HG02884 (cell line): ENCODE results near the gene BRWD1.

Experiments used
- ATAC-seq: cut with Tn5 transposase; IDR thresholded peaks from one replicate; pipeline ENCODE4 v1.9.1; 2021; ENCODE audit warnings: mild to moderate bottlenecking, moderate library complexity; ENCODE audit not compliant: unreplicated experiment

BRWD1 gene

DNA sequence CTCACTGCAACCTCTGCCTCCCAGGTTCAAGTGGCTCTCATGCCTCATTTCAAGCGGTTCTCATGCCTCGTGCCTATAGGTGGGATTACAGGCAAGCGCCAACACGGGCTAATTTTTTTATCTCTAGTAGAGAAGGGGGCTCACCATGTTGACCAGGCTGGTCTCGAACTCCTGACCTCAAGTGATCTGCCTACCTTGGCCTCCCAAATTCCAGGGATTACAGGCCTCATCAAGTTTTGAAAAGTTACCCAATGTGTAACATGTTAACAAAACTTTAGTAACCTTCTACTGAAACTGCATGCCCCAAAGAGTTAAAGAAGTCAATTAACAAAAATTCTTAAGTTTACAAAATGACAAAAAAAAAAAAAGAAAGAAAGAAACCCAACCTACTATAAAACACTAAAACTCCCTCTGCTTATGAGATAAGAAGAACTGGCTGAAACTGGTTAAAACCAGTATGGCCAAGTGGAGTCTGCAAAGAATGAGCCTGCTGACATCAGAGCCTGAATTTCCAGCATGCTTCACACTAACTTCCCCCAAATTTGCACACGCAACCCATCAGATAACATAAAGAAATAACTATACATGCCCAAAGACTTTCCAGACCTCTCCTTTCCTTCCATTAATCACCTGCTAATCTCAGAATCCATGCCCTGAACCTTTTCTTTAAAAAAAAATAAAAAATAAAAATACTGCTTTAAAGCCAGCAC is 104.7 kb downstream of the BRWD1 start:
- ATAC-seq = no peak

DNA sequence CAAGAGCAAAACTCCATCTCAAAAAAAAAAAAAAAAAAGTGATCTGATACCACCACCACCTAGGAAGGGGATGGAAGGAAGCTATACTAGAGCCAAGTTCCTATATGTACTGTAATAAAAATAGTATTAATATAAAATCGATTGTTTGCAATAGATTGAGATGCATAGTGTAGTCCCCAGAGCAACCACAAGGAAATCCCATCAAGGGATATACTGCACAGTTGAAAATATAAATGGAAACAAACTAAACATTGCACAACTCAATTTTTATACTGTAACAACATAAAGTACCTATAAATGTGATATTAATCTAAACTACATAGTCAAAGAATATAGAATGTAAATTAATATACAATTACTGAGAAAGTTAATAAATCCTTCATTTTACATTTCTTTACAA is 109.3 kb downstream of the BRWD1 start:
- ATAC-seq = no peak

DNA sequence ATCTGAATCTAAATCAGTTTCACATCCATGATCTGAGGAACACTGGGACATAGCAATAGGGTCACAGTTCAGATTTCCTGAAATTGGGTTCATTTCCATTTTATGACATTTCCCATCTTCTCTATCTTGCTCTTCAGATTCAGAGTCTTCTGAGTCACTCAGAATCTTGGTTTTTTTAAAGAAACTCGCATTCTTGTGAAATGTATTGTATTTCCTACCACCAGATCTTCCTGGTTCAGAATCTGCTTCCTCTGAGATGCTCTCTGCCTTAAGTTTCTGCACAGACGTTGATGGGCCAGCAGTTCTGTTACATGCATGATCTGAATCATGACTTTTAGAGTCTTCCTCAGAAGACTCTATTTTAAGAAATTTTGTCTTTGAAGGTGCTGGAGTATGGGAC is 114.6 kb downstream of the BRWD1 start:
- ATAC-seq = no peak

DNA sequence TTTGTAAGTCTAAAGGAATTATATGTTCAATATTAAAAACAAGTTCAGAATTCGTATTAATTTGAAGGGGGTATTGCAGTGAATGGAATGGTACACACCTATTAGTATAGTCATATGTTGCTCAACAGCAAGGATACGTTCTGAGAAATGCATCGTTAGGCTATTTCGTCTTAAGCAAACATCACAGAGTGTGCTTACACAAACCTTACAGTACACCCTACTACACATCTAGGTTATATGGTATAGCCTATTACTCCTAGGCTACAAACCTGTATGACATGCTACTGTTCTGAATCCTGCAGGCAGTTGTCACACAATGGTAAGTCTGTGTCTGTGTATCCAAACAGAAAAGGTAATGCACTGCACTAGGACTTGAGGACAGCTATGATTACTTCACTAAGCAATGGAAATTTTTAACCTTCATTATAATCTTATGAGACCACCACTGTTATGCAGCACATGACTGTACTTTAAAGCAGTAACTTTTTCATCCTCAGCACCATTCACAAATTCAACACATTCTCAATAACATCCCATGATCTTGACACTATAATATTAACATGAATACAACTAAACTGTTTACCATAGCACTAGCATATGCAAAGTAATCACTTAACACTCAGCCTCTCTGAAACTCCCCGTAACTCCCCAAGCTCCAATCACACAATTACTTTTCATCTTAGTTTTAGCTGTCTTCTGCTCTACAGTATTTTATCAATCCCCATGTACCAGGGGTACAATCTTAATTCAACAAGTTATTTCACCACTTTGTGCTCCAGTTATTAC is 115.8 kb downstream of the BRWD1 start:
- ATAC-seq = no peak

DNA sequence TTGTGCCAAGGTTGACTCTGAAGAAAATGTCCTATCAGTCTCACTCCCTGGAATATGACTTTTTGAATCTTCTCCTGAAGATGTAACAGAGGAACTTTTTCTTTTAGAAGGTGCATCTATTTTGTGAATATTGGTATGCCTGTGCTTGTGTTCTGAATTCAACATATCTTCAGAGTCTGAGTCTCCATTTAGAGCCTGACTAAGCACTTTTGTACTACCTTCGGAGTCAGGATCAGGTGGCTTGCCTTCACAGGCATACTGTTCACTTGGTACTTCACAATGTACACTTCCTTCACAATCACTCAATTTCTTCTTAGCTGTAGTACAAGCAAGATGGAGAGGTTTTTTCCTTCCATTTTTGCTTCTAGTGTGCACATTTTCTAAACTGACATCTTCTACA is 116.6 kb downstream of the BRWD1 start:
- no peak for ATAC-seq

DNA sequence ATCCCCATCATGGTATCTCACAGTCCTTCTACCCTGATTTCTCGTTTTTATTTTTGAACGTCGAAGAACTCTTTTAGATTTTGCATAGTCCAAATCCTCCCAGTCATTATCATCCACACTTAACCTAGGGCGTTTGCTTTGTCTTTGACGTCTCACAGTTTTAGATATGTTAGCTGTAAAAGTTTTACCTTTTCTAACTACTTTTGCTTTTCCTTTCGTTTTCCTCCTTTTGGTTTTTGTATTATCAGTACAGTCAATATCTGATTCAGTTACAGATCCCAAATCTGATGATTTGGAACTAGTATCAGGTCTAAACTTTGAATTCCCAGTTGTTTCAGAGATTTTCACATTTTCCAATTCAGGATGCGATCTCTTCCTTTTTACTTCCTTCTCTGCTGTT is 117.1 kb downstream of the BRWD1 start:
- ATAC-seq = no peak

DNA sequence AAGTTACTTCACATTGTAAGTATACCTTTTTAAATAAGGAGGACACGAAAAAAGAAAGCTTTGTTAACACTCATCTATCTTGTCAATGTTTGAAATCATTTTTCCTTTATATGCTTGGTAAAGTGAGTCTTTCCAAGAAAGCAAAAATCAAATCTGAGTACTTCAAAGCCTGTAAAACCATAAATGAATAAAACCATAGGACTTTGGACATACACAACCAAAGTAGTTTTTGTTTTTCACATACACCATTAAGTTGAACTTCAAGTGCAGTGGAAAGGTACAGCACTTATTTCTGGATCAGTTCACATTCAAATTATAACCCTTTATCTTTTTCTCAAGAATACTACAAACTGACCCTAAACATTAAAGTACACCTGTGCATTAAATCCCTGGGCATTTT is 120.1 kb downstream of the BRWD1 start:
- ATAC-seq = no peak

DNA sequence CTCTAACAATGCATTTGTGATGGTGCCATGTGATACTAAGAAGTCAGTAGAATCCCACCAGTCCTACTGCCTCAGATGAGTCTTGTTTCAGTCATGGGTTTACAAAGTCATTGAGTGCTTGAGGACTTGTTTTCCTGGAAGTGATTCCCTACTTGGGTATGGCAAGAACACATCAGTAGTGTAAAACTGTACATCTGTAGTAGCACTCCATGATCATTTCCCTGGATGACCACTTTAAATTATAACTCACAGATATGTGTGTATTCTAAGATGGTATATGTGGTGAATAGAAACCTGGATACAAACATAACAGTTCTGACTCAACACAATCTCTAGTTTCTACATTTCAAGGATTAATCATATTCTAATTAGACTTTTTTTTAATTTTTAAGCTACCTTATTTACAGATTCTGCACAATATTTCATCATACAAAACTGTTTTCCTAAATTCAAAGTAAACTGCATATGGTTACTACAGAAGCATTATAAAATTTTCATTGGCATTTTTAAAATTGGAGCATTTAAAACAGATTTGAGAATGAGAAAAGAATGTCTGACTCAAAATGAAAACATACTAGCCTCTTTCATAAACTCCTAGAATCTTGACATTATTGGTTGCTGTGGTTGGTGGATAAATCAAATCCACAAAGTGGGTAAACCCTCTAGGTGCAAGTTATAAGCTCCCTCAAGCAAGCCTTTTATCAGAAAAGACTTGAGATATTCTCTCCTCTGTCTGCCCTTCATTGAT is 123.4 kb downstream of the BRWD1 start:
- ATAC-seq = no peak

DNA sequence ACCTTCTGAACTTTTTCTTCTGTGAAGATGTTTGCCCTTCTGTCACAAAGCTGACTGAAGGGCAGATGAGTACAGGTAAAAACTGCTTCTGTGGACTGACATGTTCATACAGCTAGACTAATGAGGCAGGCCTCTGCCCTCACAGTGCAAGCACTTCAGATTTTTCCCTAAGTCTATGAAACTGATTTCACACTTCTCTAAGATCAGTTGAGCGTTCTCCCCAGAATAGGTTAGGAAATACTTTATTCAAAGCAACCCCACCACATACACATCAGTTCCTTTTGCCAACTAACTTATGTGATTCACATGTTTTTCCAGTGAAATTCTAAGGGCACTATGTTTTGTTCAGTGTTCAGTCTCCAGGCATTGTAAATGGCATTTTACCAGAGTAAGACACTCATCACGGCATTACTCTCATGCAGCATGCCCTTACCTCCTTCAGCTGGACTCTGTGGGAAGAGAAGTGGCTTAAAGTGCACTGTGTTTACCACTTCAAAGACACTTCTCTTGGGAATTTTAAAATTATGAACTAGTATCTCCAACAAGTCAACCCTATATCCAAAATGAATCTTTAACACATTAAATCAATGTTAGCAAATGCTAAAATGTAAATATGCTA is 124.8 kb downstream of the BRWD1 start:
- no peak for ATAC-seq

DNA sequence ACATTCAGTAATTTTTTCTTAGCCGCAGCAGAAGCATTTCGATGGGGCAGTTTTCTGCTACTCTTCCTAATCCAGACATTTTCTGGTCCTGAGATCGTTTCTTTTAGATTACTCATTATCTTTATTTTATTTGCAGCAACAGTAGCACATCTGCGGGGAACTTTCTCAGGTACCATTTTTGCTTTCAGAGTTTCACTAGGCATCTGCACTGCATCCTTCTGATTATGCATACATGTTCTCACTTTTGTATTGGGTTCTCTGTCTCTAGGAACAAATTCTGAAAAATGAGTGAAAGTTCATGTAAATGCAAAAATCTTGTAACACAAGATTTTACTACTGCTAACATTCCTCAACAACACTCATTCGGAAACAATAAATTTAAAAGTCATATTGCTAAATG is 126.3 kb downstream of the BRWD1 start:
- no peak for ATAC-seq

DNA sequence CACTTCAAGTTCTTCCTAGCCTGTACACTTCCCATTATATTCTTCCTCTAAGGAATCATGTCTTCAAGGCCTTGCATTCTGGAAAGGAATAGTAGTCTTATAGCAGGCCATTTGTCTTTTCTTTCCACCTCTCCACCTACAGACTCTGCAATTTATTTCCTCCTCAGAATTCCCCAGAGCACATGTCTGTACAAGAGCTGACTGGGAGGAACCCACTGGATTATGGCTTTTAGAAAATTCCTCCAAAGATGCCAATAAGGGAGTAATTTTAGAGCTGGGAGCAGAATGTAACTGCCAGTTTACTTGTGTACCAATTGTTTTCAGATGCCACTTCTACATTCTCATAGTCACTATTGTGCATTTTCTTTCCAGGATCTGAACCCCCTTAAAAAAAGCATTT is 126.8 kb downstream of the BRWD1 start:
- ATAC-seq = no peak

DNA sequence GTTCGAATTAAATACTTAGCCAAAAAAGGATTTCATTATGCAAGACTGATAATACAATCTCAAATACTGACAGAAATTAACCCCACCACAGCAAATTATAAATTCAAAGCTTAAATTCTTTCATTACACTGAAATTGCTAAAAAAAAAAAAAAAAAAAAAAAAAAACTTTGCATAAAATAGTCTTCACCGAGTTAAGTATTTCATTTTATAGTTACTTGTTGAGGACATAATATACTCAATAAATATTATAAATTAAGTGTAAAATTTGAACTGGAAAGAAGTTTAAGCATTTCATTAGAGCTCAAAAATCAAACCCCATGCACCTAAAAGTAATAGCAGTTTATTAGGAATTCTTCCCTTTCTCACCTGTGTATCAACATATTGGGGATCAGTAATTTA is 128.3 kb downstream of the BRWD1 start:
- ATAC-seq = no peak

DNA sequence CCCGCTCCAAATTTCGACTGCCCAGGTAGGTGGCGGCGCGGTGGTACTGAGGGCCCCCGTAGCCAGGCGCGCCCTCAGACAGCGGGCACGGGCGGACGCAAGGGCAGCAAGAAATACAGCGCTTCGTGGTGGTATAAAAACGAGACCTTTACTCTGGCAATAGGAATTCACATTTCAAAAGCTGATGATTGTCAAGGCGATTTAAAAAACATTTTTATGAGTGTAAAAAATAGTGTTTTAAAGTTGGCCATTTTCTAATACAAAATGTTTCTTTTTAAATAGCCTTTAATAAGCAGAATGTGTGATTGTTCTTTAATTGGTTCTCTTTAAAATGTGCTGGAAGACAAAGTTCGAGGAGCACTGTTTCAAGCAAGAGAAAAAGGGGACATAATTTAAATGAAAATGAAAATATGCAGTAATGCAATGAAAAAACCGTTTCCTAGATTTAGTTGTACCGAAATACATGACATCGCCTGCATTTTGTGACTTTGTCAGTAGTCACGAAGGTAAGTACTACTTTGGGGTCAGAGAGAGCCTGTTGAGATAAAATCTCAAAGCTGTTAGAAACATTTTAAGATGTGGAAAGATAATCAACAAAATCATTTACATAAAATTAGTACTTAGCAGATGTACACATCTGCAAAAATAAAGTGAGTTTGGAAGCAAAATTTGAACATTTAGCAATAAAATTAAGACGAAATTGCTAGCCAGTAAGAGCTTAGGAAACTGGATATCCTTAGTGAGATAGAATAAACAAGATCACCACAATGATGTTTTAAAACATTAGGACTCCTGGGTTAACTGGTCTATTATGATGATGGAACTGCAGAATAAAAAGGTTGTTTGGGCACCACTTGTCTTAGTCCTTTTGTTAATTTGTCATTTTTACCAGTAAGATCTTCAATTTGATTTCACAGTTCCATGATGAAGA is 129.1 kb downstream of the BRWD1 start:
- ATAC-seq = no peak

DNA sequence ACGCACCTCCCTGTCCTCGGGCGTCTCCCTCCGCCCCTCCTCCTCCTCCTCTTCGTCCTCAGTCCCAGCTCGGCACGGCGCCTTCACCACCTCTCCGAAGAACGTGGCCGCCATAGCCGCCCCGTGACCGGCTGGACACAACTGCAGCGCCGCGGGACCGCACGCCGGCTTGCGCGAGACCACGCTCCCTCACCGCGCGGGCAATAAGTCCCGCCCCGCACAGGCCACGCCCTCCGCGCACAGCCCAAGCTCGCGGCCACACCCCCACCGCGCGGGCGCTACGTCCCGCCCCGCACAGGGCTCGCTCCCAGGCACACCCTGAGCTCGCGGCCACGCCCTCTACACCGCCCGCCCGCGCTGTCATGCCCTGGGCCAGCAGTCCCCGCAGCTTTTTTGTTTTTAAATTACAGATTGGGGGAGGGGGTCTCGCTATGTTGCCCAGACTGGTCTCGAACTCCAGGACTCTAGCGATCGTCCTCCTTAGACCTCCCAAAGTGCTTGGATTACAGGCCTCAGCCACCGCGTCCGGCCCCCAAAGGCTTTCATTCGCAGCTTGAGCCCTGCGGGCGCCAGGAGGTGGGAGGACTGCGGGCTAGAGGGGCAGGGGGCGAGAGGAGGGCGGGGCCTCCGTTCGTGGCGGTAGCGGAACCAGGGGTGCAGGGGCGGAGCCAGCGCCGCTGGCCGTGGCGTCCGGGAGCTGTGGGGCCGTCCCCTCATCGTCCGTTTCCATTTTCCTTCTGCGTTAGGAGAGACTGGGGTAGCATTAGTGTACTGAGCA is 130.0 kb downstream of the BRWD1 start, which contains the start of gene PSMG1:
PSMG1 (minus strand) TSS at position 180 of the 778 bp plus-strand sequence; CDS start at position 114, 66 bp downstream.
- peak; percentile 78 for ATAC-seq

DNA sequence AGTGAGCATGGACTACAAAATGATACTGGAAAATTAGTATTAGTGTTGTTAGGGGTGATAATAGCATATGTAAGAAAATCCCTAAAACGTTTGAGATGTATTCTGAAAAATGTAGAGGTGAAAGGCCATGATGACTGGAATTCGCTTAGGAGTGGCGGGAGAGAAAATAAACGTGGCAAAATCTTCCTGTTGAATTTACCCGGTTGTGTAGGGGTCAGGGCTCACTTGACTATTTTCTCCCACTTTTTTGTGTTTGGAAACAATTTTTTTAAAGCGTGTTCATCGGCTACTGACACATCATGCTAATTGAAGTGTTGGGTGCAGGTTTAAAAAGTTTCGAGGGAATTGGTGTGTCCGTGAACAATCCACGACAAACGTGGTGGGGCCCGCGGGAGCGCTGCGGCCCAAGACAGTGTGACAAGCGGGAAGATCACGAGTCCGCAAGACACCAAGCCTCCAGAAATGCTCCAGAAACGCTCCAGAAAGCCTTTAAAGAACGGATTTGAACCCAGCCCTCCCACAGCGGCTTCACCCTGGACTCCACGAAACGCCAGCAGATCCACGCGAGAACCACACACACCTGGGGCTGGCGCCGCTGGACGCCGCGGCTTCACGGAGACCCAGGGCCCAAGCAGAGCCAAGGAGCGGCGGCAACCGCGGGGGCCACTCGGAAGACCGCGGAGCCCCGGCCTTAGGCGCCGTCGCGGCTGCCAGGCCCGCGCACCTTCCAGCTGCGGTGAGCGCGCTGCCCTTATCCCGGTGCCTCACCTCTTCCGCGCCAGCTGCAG is 130.8 kb downstream of the BRWD1 start:
- peak; percentile 33 for ATAC-seq

DNA sequence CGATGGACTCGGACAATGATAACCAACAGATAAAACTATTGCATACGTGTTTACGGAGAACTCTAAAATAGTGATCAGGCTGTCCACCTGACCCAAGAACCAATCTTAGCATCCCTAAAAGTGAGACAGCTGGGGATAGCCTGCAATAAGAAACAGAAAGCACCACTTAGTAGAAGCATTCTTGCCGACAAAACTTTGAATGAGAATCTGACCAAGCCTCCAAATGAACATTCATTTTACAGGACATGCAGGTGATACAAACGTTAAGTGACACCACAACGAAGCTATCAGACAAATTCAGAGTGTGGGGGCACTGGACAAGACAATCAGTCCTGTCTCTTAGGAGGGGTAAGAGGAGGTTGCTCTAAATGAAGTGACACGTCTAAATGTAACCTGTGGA is 131.4 kb downstream of the BRWD1 start:
- no peak for ATAC-seq

DNA sequence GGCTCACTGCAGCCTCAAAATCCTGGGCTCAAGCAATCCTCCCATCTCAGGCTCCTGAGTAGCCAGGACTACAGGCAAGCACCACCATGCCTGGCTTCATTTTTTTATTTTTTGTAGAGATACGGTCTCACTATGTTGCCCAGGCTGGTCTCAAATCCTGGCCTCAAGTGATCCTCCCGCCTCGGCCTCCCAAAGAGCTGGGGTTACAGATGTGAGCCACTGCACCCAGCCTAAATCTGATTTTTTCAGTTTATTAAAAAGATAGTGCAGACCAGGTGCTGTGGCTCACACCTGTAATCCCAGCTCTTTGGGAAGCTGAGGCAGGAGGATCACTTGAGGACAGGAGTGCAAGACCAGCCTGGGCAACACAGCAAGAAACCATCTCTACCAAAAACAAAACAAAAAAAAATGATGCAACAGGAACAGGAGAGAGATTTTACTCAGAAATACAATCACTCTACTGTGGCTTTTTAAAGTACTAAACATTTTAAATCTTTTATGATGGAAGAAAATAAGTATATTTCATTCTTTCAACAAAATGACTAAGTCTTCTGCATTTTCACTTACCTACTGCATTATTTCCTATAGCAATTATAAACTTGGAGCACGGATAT is 132.1 kb downstream of the BRWD1 start:
- no peak for ATAC-seq

DNA sequence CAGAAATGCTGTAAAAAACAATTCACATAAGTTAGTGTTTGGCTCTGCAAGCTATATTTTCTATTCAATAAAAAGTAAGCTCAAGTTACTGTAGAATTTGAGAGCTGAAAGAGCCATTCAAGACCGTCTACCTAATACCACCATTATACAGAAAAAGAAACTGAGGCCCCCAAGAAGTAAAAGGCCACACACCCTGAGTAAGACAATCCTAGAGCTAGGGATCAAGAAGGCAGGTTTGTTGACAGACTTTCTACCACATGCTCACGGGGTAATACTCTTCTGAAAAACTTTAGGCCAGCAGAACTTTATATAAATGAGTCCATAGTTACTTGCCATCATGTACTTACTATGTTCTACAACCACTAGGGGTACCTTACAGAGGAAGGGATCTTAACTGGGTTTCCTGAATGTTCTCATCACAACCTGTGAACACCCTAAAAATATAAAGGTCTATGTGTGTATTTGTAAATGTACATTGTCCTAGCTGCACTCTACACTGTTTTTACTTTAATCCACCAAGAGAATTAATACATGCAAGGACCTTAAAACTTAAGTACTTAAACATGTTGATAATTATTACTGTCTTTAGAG is 132.9 kb downstream of the BRWD1 start:
- no peak for ATAC-seq
